ENCODE results near the gene IL10RB. TPM values are rescaled to one million over a fixed set of nuclear protein-coding genes. Genes with fewer than 3 reads are reported as not detected.

IL10RB gene
- total and polyA plus RNA-seq, 2 of the 13 experiments (the other 11 are each of a cell fraction or from before 2014, with no cell fraction given), result 17.4 to 18.2 TPM

GRCh38 chr21:33324291-33325221 lies 58.4 kb downstream of the IL10RB start, which contains the start of gene IFNAR1 (continued):
- TF ChIP-seq ARID3A (IDR thresholded peaks at IDR 0.05; ENCODE audit: low read depth, low read length) (no peak), ZBTB46 (CRISPR knock-in tag; IDR thresholded peaks at IDR 0.05; ENCODE audit: borderline replicate concordance) (no peak), HCFC1 (IDR thresholded peaks at IDR 0.05; ENCODE audit: low read depth, low read length) (peak; percentile 29; the same call in 1 of the 2 replicates), ZNF572 (CRISPR knock-in tag; IDR thresholded peaks at IDR 0.05) (peak; percentile 97), IRF2 (CRISPR knock-in tag; IDR thresholded peaks at IDR 0.05) (peak; percentile 31; the same call in 1 of the 2 replicates), ZBTB1 (CRISPR knock-in tag; IDR thresholded peaks at IDR 0.05; ENCODE audit: borderline replicate concordance) (no peak), CC2D1A (CRISPR knock-in tag; IDR thresholded peaks at IDR 0.05) (no peak), CBX1 (IDR thresholded peaks at IDR 0.05; ENCODE audit: low read depth) (no peak), ZNF484 (CRISPR knock-in tag; IDR thresholded peaks at IDR 0.05; ENCODE audit: borderline replicate concordance, low read depth) (no peak), SKIL (CRISPR knock-in tag; IDR thresholded peaks at IDR 0.05; ENCODE audit: borderline replicate concordance) (no peak), ZSCAN21 (CRISPR knock-in tag; IDR thresholded peaks at IDR 0.05; ENCODE audit: borderline replicate concordance) (peak; percentile 23; the same call in 1 of the 2 replicates), ZNF33B (CRISPR knock-in tag; IDR thresholded peaks at IDR 0.05) (peak; percentile 26; the same call in 1 of the 2 replicates), CSRNP1 (CRISPR knock-in tag; IDR thresholded peaks at IDR 0.05) (peak; percentile 83; the same call in 1 of the 2 replicates), PBX3 (CRISPR knock-in tag; IDR thresholded peaks at IDR 0.05; ENCODE audit: borderline replicate concordance) (0 out of 2 replicates have a peak, but pooled peaks have one; percentile 27), IKZF4 (CRISPR knock-in tag; IDR thresholded peaks at IDR 0.05; ENCODE audit: borderline replicate concordance, low read depth, not compliant biosample characterization) (peak; percentile 21), FOXP1 (IDR thresholded peaks at IDR 0.05) (no peak), FOXP1 (CRISPR knock-in tag; IDR thresholded peaks at IDR 0.05) (0 out of 2 replicates have a peak, but pooled peaks have one; percentile 5), CREB3 (CRISPR knock-in tag; IDR thresholded peaks at IDR 0.05) (peak; percentile 66)
